ENCODE measurements around the gene NOPCHAP1.
"Not testable (repeated sequence)": the region's sequence is repeated elsewhere in the genome, so short reads cannot be mapped to it uniquely, and the experiment has no call there.

Gene NOPCHAP1

DNA sequence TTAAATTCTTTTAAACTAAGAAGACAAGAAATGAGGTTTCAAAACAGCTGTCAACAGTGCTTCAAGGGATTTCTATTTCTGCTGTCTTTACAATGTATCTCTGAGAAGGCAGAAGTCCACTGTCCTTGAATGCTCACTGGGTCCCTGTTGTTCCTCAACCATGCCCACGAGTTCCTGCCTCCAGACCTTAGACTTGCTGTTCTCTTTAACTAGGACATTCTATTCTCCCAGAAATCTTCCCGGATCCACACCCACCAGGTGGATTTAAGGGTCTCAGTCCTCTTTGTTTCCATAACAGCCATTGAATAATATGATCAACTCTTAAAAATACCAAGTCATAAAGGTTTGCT is 21.3 kb upstream of the NOPCHAP1 start:
- DNase-seq (ENCODE audit: low read depth in 2 of 2): no peak

DNA sequence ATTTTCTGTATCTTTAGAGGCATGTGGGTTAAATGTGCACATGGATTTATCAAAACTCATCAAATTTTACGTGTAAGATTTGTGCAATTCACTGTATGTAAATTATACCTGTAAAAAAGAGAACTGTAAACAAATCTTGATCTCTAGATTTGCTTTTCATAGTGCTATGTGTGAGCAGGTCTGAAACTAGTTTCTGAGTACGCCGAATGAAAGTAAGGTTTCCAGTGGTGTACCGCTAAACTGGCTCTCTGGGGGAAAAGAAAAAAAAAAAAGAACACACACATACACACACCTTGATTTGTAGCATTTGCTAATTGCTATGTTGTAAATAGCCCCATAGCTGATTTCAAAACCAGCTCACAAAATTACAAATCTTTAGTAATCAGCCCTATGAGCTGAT is 19.4 kb upstream of the NOPCHAP1 start:
- DNase-seq (ENCODE audit: low read depth in 2 of 2): no peak

GRCh38 chr12:104969343-104969742 is 16.8 kb upstream of the NOPCHAP1 start:
- no peak for DNase-seq (ENCODE audit: low read depth in 2 of 2)

DNA sequence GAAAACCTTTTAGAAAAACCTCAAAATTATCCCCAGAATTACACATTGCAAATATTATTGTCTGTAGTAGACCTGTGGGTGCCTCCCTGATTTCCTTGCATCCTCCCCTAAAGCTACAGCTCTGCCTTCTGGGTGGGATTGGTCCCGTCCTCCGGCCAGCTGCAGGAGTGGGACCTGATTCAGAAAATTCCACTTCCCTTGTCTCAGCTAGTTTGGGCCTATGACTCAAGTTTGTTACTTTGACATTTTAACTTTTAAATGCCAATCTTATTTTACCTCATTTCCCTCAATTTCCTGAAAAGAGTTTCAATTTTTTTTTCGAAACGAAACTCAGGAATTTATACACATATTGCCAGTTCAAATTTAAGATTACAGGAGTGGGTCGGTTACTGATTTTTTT is 14.8 kb upstream of the NOPCHAP1 start:
- no peak for DNase-seq (ENCODE audit: low read depth in 2 of 2)

GRCh38 chr12:104973250-104973649 is 12.9 kb upstream of the NOPCHAP1 start:
- DNase-seq (ENCODE audit: low read depth in 2 of 2): no peak

DNA sequence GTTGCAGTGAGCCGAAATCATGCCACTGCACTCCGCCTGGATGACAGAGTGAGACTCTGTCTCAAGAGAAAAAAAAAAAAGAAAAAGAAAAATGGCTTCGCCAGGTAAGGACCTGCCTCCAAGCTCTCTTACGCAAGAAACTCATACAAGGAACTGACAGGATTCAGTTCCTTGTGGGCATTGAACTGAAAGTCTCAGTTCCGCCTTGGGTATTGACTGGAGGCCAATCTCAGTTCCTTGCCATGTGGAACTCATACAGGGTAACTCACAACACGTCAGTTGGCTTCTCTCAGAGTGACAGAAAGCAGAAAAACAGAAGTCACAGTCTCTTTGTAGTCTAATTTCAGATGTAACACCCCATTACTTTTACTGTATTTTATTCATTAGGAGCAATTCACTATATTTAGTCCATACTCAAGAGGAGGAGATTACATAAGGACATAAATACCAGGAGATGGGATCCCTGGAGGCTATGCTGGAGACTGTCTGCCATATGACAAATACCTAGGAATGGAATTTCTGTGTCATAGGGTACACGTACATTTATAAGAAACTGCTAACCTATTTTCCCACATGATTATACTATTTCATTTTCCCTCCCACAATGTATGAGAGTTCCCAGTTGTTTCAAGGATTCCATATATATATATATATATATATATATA is 11.4 kb upstream of the NOPCHAP1 start:
- no peak for DNase-seq (ENCODE audit: low read depth in 2 of 2)

DNA sequence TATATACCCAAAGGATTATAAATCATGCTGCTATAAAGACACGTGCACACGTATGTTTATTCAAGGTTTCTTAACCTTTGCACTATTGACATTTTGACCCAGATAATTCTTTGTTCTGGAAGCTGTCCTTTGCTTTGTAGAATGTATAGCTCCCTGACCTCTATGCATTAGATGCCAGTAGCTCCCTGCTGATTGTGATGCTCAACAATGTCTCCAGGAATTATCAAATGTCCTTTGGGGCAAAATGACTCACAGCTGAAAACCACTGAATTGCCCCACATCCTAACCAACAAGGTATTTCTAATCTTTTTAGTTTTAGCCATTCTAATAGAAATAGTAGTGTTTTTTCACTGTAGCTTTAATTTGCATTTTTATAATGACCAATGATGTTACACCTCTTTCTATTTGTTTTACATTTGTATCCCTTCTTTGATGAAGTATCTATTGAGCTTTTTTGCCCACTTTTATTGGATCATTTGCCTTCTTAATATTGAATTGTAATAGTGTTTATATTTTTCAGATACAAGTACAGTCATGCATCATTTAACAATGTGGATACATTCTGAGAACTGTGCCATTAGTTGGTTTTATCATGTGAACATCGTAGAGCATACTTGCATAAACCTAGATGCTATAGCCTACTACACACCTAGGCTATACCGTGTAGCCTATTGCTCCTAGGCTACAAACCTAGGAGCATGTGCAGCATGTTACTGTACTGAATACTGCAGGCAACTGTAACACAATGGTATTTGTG is 10.4 kb upstream of the NOPCHAP1 start:
- no peak for DNase-seq (ENCODE audit: low read depth in 2 of 2)

DNA sequence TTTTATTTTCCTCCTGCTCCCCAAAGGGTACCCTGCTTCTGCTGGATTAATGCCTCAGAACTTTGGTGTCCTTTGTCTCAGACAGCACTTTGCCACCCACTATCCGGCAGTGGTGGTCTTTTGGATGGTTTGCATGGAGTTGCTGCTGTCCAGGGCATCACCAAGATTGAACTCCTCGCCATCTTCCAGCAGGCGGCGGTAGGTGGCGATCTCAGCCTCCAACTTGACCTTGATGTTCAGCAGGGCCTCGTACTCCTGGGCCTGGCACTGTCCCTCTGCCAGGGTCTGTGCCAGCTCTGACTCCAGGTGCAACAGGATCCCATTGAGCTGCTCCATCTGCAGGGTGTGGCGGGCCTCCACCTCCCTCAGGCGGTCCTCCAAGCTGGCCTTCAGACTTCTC is 9.4 kb upstream of the NOPCHAP1 start:
- no peak for DNase-seq (ENCODE audit: low read depth in 2 of 2)

GRCh38 chr12:104977688-104978087 is 8.4 kb upstream of the NOPCHAP1 start:
- DNase-seq (ENCODE audit: low read depth in 2 of 2): not testable (repeated sequence)

DNA sequence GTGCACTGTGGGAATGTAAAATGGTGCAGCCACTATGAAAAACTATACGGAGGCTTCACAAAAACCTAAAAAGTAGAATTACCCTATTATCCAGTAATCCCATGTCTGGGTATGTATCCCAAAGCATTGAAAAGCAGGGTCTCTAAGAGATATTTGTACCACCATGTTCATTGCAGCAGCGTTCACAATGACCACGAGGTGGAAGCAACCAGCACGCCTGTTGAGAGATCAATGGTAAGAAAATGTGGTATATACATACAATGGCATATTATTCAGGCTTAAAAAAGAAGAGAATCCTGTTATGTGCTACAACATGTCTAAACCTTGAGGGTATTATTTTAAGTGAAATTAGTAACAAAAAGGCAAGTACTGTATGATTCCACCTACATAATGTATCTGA is 910 bp upstream of the NOPCHAP1 start:
- no peak for DNase-seq (ENCODE audit: low read depth in 2 of 2)

DNA sequence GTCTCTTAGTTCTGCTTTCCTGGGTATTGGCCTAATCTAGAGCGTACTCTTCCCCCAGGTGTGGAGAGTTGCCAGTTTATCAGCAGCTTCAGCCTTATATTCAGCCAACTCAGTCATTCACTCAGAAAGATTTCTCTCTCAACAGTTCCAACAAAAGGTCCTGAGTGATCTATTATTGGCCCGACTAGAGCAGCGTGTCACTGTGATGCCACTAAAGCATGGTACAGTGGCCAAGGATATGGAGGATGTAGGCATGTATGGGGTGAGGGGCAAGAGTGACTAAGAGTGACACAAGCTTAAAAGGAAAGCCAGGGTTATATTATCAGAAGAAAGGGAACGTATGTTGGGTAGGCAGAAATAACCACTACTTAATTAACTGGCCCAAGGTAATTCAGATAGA is 4.8 kb downstream of the NOPCHAP1 start:
- DNase-seq (ENCODE audit: low read depth in 2 of 2): no peak

- no peak for DNase-seq (ENCODE audit: low read depth in 2 of 2)
These were observed 5.5 kb downstream of the NOPCHAP1 start for GRCh38 chr12:104991565-104992128.

GRCh38 chr12:104994336-104994735 is 8.2 kb downstream of the NOPCHAP1 start:
- DNase-seq (ENCODE audit: low read depth in 2 of 2): no peak

- DNase-seq (ENCODE audit: low read depth in 2 of 2): no peak
These were observed 11.4 kb downstream of the NOPCHAP1 start for GRCh38 chr12:104997541-104997940.

- no peak for DNase-seq (ENCODE audit: low read depth in 2 of 2)
These were observed 12.6 kb downstream of the NOPCHAP1 start for GRCh38 chr12:104998423-104999346.

DNA sequence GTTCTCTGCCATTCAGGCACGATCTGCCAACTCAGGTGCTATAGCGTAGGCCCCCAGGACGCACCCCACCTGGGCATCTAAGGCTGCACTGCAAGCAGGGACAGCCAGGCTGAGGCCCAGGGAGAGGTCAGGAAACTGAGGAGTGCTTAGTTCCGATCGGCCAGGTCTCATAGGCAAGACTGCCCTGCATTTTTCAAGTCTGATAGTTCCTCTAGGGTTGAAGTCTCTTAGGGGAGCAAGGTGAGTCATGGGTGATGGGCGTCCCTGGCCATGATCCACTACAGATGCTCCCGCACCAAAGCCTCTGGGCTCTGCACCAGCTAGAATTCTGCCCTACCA is 13.2 kb downstream of the NOPCHAP1 start:
- no peak for DNase-seq (ENCODE audit: low read depth in 2 of 2)

DNA sequence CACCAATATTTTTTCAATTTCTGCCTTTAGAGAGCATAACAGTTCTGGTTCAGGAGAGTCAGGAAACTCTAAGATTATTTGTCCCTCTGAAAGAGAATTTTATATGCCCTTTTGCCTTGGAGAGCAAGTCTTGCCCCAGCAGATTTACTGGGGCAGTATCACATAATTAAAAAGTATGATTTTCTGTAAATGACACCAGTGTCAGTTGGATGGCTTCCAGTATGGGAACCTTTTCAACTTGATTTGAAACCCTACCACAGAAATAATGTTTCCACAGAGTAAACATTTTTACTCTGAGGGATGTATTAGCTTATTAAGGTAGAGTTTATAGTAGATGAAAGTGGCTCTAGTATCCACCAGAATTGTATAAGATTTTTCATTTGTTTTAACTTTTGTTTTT is 15.4 kb downstream of the NOPCHAP1 start:
- no peak for DNase-seq (ENCODE audit: low read depth in 2 of 2)

DNA sequence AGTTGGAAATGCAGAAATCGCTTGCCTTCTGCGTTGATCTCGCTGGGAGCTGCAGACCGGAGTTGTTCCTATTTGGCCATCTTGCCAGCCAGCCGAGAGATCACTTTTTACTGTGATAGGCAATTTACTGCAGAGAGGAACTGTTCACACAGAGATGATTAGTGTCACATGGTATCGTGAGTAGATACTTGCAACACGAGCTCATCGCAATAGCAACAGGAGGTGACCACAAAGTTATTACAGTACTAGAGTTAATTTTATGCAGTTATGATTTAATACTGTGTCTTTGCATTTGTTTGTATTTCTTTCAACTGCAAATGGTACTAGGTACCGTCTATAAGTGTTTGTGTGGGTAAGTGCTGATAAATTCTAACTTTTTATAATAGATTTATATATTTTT is 27.8 kb downstream of the NOPCHAP1 start:
- DNase-seq (ENCODE audit: low read depth in 2 of 2): no peak

GRCh38 chr12:105014603-105015002 is 28.5 kb downstream of the NOPCHAP1 start:
- no peak for DNase-seq (ENCODE audit: low read depth in 2 of 2)

GRCh38 chr12:105015543-105015942 is 29.4 kb downstream of the NOPCHAP1 start:
- DNase-seq (ENCODE audit: low read depth in 2 of 2): no peak

GRCh38 chr12:105018012-105018411 is 31.9 kb downstream of the NOPCHAP1 start:
- no peak for DNase-seq (ENCODE audit: low read depth in 2 of 2)

DNA sequence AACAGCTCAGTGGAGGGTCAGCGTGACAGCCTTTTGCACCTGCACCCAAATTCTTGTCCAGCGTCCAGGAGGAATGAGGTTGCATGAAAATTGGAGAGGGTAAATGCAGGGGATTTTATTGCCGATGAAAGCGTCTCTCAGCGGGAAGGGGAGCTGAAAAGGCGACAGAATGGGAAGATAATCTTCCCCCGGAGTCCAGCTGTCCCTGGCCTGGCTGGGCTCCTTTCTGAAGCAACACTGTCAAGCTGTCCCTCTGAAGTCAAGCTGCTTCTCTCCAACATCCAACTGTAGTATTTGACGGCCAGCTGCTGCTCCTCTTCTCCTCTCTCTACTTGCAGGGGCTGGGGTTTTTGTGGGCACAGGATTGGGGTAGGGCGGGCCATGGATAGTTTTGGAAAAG is 32.7 kb downstream of the NOPCHAP1 start:
- DNase-seq (ENCODE audit: low read depth in 2 of 2): no peak
